ENCODE measurements around the gene BAZ2B. TPM values are rescaled to one million over a fixed set of nuclear protein-coding genes. Genes with fewer than 3 reads are reported as not detected.

The BAZ2B gene
- total RNA-seq, 1 experiment from 2014 or later = 54.9 TPM

GRCh38 chr2:159270744-159271379 lies 345.5 kb downstream of the BAZ2B start:
- Histone ChIP-seq H4K20me1 (ENCODE audit: control insufficient read depth, insufficient read depth, insufficient read length) (no peaks in the 10 kb centered on the region), H3K79me1 (ENCODE audit: insufficient read depth, low read depth, low read length, poor library complexity, severe bottlenecking) (no peaks in the 10 kb centered on the region), H2BK5ac (ENCODE audit: insufficient read length, low read length) (no peak overlapping the region), H4K5ac (ENCODE audit: insufficient read length, low read depth, low read length) (no peak overlapping the region), H3K56ac (ENCODE audit: insufficient read length, low read depth, low read length) (no peak overlapping the region), H3K79me2 (ENCODE audit: insufficient read depth, low read length) (no peaks in the 10 kb centered on the region), H3K23me2 (ENCODE audit: insufficient read length, low read depth, low read length, poor library complexity, severe bottlenecking) (no peaks in the 10 kb centered on the region), H3K14ac (ENCODE audit: insufficient read depth, low read length) (no peak overlapping the region), H3T11ph (ENCODE audit: low read length) (no peak overlapping the region), H3K4me2 (ENCODE audit: insufficient read depth, insufficient read length, low read length) (no peak overlapping the region), H3K27ac (ENCODE audit: insufficient read length, low read depth, low read length) (no peak overlapping the region), H2BK15ac (ENCODE audit: low read depth, low read length) (no peak overlapping the region), H3K4ac (ENCODE audit: low read depth, low read length) (no peak overlapping the region), H2AFZ (ENCODE audit: low read length) (no peak overlapping the region), H3K9me3 (ENCODE audit: control insufficient read depth, low read depth, low read length) (no peaks in the 10 kb centered on the region), H4K8ac (replicated peaks; ENCODE audit: insufficient read length, low read depth, low read length) (no peak overlapping the region), H2BK12ac (ENCODE audit: insufficient read length, low read depth, low read length) (no peak overlapping the region), H2BK20ac (ENCODE audit: low read depth, low read length, poor library complexity, severe bottlenecking) (no peak overlapping the region), H3K4me1 (ENCODE audit: insufficient read depth, low read length) (no peaks in the 10 kb centered on the region), H3K23ac (ENCODE audit: insufficient read length, low read depth, low read length) (no peak overlapping the region), H2BK120ac (ENCODE audit: low read depth, low read length, poor library complexity, severe bottlenecking) (no peak overlapping the region), H3K9ac (ENCODE audit: extremely low read depth, insufficient read length, low read length) (no peak overlapping the region), H3K18ac (ENCODE audit: insufficient read length, low read depth, low read length) (no peak overlapping the region), H3K27me3 (ENCODE audit: insufficient read depth, low read length) (no peaks in the 10 kb centered on the region), H4K91ac (ENCODE audit: insufficient read length, low read depth, low read length) (no peak overlapping the region), H2AK5ac (ENCODE audit: insufficient read length, low read length) (no peak overlapping the region)
- peaks cover 5% of the 10 kb centered on the region in 2 experiments; a peak in 3 of 4 replicates for H3K4me1 Mint-ChIP-seq
- H3K4me3 Mint-ChIP-seq = no peak overlapping the region
- no peaks in the 10 kb centered on the region for H3K27me3 Mint-ChIP-seq (ENCODE audit: low read depth)
- no peak for DNase-seq
- whole genome bisulfite sequencing (ENCODE audit: extremely low coverage, insufficient read length, low lambda C conversion rate) = no CpG with 5 or more reads among the region's 4 CpGs
- no peak overlapping the region for H3K27ac Mint-ChIP-seq
- H3K9me3 Mint-ChIP-seq = no peaks in the 10 kb centered on the region
- H3K36me3 Mint-ChIP-seq (ENCODE audit: insufficient read depth in 1 of 3, low read depth in 3 of 3) = peaks cover 3 to 4% (median 4%) of the 10 kb centered on the region in 3 experiments; a peak in 4 of 7 replicates
- no peak for TF ChIP-seq CTCF (conservative IDR thresholded peaks at IDR 0.05)

Other genes with a start within 250 kb of the BAZ2B start
- gene MARCHF7, start 96.0 kb upstream of the BAZ2B start, total RNA-seq (2021) = 103 and 111 TPM in 2 replicates
- 0.68 and 0.86 TPM in 2 replicates for gene CD302, start 181.7 kb upstream of the BAZ2B start, total RNA-seq (2021)

All from H9 (cell line).